Spleen (tissue), 7 donors: ENCODE results near the gene AGAP3.

ENCODE experiments used
- POLR2A ChIP-seq, 3 donors: fragments of 450-650 bp; IDR thresholded peaks; one replicate each; pipeline ENCODE4 v1.5.1; 2017; ENCODE audit warnings: antibody characterized with exemption in 3 of 3, mild to moderate bottlenecking in 1 of 3
- POLR2AphosphoS5 ChIP-seq, 3 donors: sonication (generic); formaldehyde crosslinking; IDR thresholded peaks; one replicate each; pipeline ENCODE4 v1.5.1; 2017; ENCODE audit warnings: antibody characterized with exemption in 3 of 3
- TF ChIP-seq, protein P1 (sequence below), 11 experiments: fragments of 200-600 bp in 7 of 11; fragments of 450-650 bp in 4 of 11; sonication (generic) in 4 of 11; IDR thresholded peaks in 8 of 11; conservative IDR thresholded peaks in 3 of 11; 1 replicate in 7 of 11; 2 replicates in 4 of 11; pipeline versions ENCODE4 v1.4.0 to v1.8.0; 2016 to 2021; ENCODE audit warnings: antibody characterized with exemption in 11 of 11, inconsistent platforms in 4 of 11, mild to moderate bottlenecking in 1 of 11
- donor health status: DM: no; HTN: no; CAD: no; lungs with moderate emphysema.
- donor health status: DM: no; HTN: no; CAD: no.
- donor health status: DM: no; HTN: no; CAD: no.

GRCh38 chr7:151131224-151131591 lies 44.9 kb downstream of the AGAP3 start:
- TF ChIP-seq, protein P1, sequence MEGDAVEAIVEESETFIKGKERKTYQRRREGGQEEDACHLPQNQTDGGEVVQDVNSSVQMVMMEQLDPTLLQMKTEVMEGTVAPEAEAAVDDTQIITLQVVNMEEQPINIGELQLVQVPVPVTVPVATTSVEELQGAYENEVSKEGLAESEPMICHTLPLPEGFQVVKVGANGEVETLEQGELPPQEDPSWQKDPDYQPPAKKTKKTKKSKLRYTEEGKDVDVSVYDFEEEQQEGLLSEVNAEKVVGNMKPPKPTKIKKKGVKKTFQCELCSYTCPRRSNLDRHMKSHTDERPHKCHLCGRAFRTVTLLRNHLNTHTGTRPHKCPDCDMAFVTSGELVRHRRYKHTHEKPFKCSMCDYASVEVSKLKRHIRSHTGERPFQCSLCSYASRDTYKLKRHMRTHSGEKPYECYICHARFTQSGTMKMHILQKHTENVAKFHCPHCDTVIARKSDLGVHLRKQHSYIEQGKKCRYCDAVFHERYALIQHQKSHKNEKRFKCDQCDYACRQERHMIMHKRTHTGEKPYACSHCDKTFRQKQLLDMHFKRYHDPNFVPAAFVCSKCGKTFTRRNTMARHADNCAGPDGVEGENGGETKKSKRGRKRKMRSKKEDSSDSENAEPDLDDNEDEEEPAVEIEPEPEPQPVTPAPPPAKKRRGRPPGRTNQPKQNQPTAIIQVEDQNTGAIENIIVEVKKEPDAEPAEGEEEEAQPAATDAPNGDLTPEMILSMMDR (IDR thresholded peaks at IDR 0.05 in 8 of 11, conservative IDR thresholded peaks at IDR 0.05 in 3 of 11): no peak
- TF ChIP-seq POLR2A (IDR thresholded peaks at IDR 0.05): no peak
- no peak for TF ChIP-seq POLR2AphosphoS5 (IDR thresholded peaks at IDR 0.05)
